SK-N-SH (cell line): ENCODE data around the gene MICALL1. TPM values are rescaled to one million over a fixed set of nuclear protein-coding genes. Genes with fewer than 3 reads are reported as not detected.

ENCODE experiments used
- CTCF ChIA-PET: fragments of 300-600, 350-600 bp; formaldehyde crosslinking; extraction: SDS; loops from one replicate; lab custom pipeline; 2021; lab: Yijun Ruan, JAX
- POLR2A ChIA-PET: fragments of 350-600 bp; sonication (Branson Sonifier 250); formaldehyde crosslinking; extraction: SDS; loops from one replicate; lab custom pipeline; 2020; ENCODE audit warnings: antibody characterized with exemption, inconsistent platforms; lab: Yijun Ruan, JAX
- DNase-seq: peaks from one replicate; pipeline ENCODE4 v3.0.0; 2012
- H2AFZ ChIP-seq: fragments of 200-600 bp; sonication (generic); 2 replicates; pipeline ENCODE4 v1.8.1; 2016; ENCODE audit warnings: antibody characterized with exemption, mild to moderate bottlenecking, low read depth
- H3F3A ChIP-seq: fragments of 200-600 bp; sonication (generic); replicated peaks from 2 replicates; pipeline ENCODE3; 2016; ENCODE audit warnings: antibody characterized with exemption, mild to moderate bottlenecking; ENCODE audit not compliant: insufficient read depth
- H3K27ac ChIP-seq, 2 experiments: fragments of 200-500 bp in 1 of 2; fragments of 200-600 bp in 1 of 2; sonication (Bioruptor generic) in 1 of 2; sonication (generic), shearing (Covaris generic) in 1 of 2; 2 replicates each; pipeline versions ENCODE4 v1.5.1 to v1.6.1; 2014 to 2016; ENCODE audit warnings: low read depth in 2 of 2, inconsistent platforms in 1 of 2, low read length in 1 of 2, mild to moderate bottlenecking in 1 of 2, mixed read lengths in 1 of 2
- H3K27me3 ChIP-seq: fragments of 200-600 bp; sonication (generic), shearing (Covaris generic); 2 replicates; pipeline ENCODE4 v1.6.1; 2016; ENCODE audit warnings: mixed run types; ENCODE audit not compliant: insufficient read depth
- H3K36me3 ChIP-seq, 2 experiments: fragments of 200-500 bp in 1 of 2; fragments of 200-600 bp in 1 of 2; sonication (Bioruptor generic) in 1 of 2; sonication (generic) in 1 of 2; replicated peaks in 1 of 2; 2 replicates each; pipeline versions ENCODE3 to v1.5.1; 2014 to 2016; ENCODE audit warnings: low read length in 1 of 2, mild to moderate bottlenecking in 1 of 2; ENCODE audit not compliant: insufficient read depth in 2 of 2, control insufficient read depth in 1 of 2
- H3K4me1 ChIP-seq, 2 experiments: fragments of 200-500 bp in 1 of 2; fragments of 200-600 bp in 1 of 2; sonication (Bioruptor generic) in 1 of 2; sonication (generic), shearing (Covaris generic) in 1 of 2; 2 replicates each; pipeline versions ENCODE4 v1.5.1 to v1.6.1; 2014 to 2016; ENCODE audit warnings: low read depth in 1 of 2, low read length in 1 of 2, mixed run types in 1 of 2; ENCODE audit not compliant: insufficient read depth in 2 of 2, control insufficient read depth in 1 of 2
- H3K4me2 ChIP-seq: fragments of 200-600 bp; sonication (generic), shearing (Covaris generic); 2 replicates; pipeline ENCODE4 v1.6.1; 2017; ENCODE audit warnings: mixed run types
- H3K4me3 ChIP-seq, 2 experiments: fragments of 200-500 bp in 1 of 2; fragments of 200-600 bp in 1 of 2; sonication (Bioruptor generic) in 1 of 2; sonication (generic), shearing (Covaris generic) in 1 of 2; 2 replicates each; pipeline versions ENCODE4 v1.5.1 to v1.8.1; 2014 to 2016; ENCODE audit warnings: low read depth in 2 of 2, inconsistent platforms in 1 of 2, low read length in 1 of 2, mild to moderate bottlenecking in 1 of 2, mixed read lengths in 1 of 2, moderate library complexity in 1 of 2
- H3K79me2 ChIP-seq: fragments of 200-600 bp; sonication (generic); 2 replicates; pipeline ENCODE4 v1.8.1; 2017; ENCODE audit warnings: mild to moderate bottlenecking; ENCODE audit not compliant: insufficient read depth
- H3K9ac ChIP-seq: fragments of 200-600 bp; sonication (generic); 2 replicates; pipeline ENCODE4 v1.6.1; 2017; ENCODE audit warnings: mixed run types
- H3K9me2 ChIP-seq: fragments of 200-600 bp; sonication (generic); 2 replicates; pipeline ENCODE4 v1.6.1; 2017; ENCODE audit warnings: mixed run types
- H3K9me3 ChIP-seq: fragments of 200-600 bp; sonication (generic); 2 replicates; pipeline ENCODE4 v1.6.1; 2017; ENCODE audit warnings: mixed run types, mild to moderate bottlenecking, moderate library complexity
- H4K20me1 ChIP-seq: fragments of 200-600 bp; sonication (generic); 2 replicates; pipeline ENCODE4 v1.6.1; 2017; ENCODE audit warnings: mild to moderate bottlenecking, mixed run types; ENCODE audit not compliant: insufficient read depth
- CHD2 ChIP-seq: fragments of 150-350 bp; IDR thresholded peaks from 2 replicates; pipeline ENCODE4 v1.6.1; 2018; ENCODE audit warnings: low read length; ENCODE audit not compliant: partially characterized antibody
- ELF1 ChIP-seq: IDR thresholded peaks from 2 replicates; pipeline ENCODE4 v1.4.0; 2012
- EZH2phosphoT487 ChIP-seq: fragments of 200-600 bp; sonication (generic); IDR thresholded peaks from 2 replicates; pipeline ENCODE4 v1.6.1; 2017; ENCODE audit warnings: low read depth, mixed run types, mild to moderate bottlenecking, antibody characterized with exemption, moderate library complexity, borderline replicate concordance
- FOSL2 ChIP-seq: IDR thresholded peaks from 2 replicates; pipeline ENCODE4 v1.4.0; 2012; ENCODE audit warnings: low read depth, mild to moderate bottlenecking, moderate library complexity, borderline replicate concordance
- GABPA ChIP-seq: IDR thresholded peaks from 2 replicates; pipeline ENCODE4 v1.4.0; 2012; ENCODE audit warnings: low read depth, mild to moderate bottlenecking
- GATA2 ChIP-seq: sonication (generic); formaldehyde crosslinking; IDR thresholded peaks from 2 replicates; pipeline ENCODE4 v1.5.0; 2020; ENCODE audit warnings: mild to moderate bottlenecking, missing genetic modification reagents
- MXI1 ChIP-seq: IDR thresholded peaks from 2 replicates; pipeline ENCODE4 v1.6.1; 2012; ENCODE audit warnings: mild to moderate bottlenecking, low read depth, low read length, improper control_type of control experiment
- NRF1 ChIP-seq: IDR thresholded peaks from 2 replicates; pipeline ENCODE4 v1.6.1; 2012; ENCODE audit warnings: low read depth, mild to moderate bottlenecking, low read length
- RAD21 ChIP-seq: IDR thresholded peaks from 2 replicates; pipeline ENCODE4 v1.6.1; 2012; ENCODE audit warnings: mild to moderate bottlenecking, low read length
- RCOR1 ChIP-seq: fragments of 150-350 bp; IDR thresholded peaks from 2 replicates; pipeline ENCODE4 v1.6.1; 2017; ENCODE audit warnings: antibody characterized with exemption, low read length
- RFX5 ChIP-seq: IDR thresholded peaks from 2 replicates; pipeline ENCODE4 v1.6.1; 2012; ENCODE audit warnings: mild to moderate bottlenecking, improper control_type of control experiment, low read length
- RXRA ChIP-seq: IDR thresholded peaks from 2 replicates; pipeline ENCODE4 v1.4.0; 2012; ENCODE audit warnings: low read depth, mild to moderate bottlenecking, borderline replicate concordance
- SIN3A ChIP-seq: IDR thresholded peaks from 2 replicates; pipeline ENCODE4 v1.6.1; 2012; ENCODE audit warnings: low read depth, mild to moderate bottlenecking, low read length, moderate library complexity, borderline replicate concordance
- SMC3 ChIP-seq: IDR thresholded peaks from 2 replicates; pipeline ENCODE4 v1.6.1; 2012; ENCODE audit warnings: low read depth, low read length, improper control_type of control experiment
- USF2 ChIP-seq: fragments of 150-350 bp; IDR thresholded peaks from 2 replicates; pipeline ENCODE4 v1.6.1; 2017; ENCODE audit warnings: antibody characterized with exemption, low read length, low read depth, borderline replicate concordance
- YY1 ChIP-seq: IDR thresholded peaks from 2 replicates; pipeline ENCODE4 v1.4.0; 2012; ENCODE audit warnings: low read depth, mild to moderate bottlenecking
- WGBS: methylation state at CpG from one replicate; pipeline ENCODE4 v1.1.6; 2017; ENCODE audit warnings: low lambda C conversion rate; 5-methylcytosine and 5-hydroxymethylcytosine counted together
- polyA plus RNA-seq, 3 experiments: library from polyadenylated mRNA; depleted of rRNA; stranded (reverse); fragments of >200 nt; gene quantifications; 2 replicates each; pipeline ENCODE4 v1.2.3, GENCODE V29; 2012
- TF ChIP-seq, protein P1 (sequence below): fragments of 150-350 bp; IDR thresholded peaks from 2 replicates; pipeline ENCODE4 v1.6.1; 2016; ENCODE audit warnings: mild to moderate bottlenecking, low read depth, low read length
- TF ChIP-seq, protein P2 (sequence below): IDR thresholded peaks from 2 replicates; pipeline ENCODE4 v1.4.0; 2012; ENCODE audit warnings: low read depth
- TF ChIP-seq, protein P3 (sequence below): IDR thresholded peaks from 2 replicates; pipeline ENCODE4; 2012

The MICALL1 gene
- polyA plus RNA-seq (2012; rRNA removed): 12.9 and 15.2 TPM in 2 replicates
- polyA plus RNA-seq (2012; cell fraction: cytosol; rRNA removed): 6.2 and 12.1 TPM in 2 replicates
- polyA plus RNA-seq (2012; cell fraction: nucleus; rRNA removed): 26.6 and 28.9 TPM in 2 replicates

DNA sequence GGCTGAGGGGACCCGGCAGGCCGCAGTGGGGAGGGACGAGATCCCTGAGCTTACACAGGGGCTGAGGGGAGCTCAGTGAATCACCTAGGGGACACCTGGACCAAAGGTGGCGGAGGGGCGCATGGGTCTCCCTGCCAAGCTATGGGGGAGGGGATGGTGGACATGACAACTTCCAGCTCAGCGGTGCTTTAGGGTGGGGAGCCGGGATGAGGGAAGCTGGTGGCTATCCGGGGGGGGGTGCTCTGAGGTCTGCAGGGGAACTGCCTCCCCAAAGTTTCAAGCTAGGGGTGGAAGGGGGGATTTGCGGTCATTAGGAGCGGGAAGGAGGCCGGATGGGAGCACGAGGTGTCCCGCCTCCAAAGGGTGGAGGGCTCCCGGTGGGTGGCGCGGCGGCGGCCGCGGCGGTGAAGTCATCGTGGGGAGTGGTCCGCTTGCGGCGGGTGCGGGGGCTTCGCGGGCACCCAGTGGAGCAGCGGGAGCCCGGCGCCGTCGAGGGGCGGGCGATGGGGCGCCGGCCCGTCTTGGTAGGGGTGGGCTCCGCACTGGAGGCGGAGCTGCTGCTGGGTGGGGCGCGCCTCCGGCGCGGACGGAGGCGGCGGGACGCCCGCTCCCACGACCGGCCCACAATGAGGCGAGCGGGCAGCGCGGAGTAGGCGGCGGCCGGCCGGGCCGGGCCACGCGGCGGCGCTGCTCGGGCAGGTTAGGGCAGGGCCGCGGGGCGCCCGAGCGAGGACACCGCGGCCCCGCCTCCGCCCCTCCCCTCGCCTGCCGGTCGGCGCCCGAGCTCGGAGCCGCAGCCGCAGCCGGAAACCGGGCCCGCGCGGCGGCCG, at the start of gene MICALL1:
Gene MICALL1 (plus strand): TSS at position 764 of the 830 bp plus-strand sequence. CDS start 126 bp downstream, outside the sequence.
- ChIA-PET CTCF (interaction anchor here (0.5 to 1.7 kb wide), 15 partner anchors 9 to 224 kb away, joined by 3 to 8 read pairs (median 3); no protein-coding TSS in a partner anchor), POLR2A (interaction anchor here (0.6 to 1.4 kb wide), 8 partner anchors 9 to 62 kb away, joined by 3 to 9 read pairs (median 4); partner anchors contain the start of gene ANKRD54)
- Histone ChIP-seq H3F3A (peaks cover 18% of the 10 kb centered on the region), H2AFZ (peak within 1 kb of the TSS; percentile 79), H3K9ac (peak within 1 kb of the TSS; percentile 85), H3K9me3 (no peaks in the 10 kb centered on the region), H4K20me1 (peaks cover 27% of the 10 kb centered on the region), H3K36me3 (no peaks in the 10 kb centered on the region), H3K9me2 (no peaks in the 10 kb centered on the region), H3K4me1 (peaks cover 9 to 18% of the 10 kb centered on the region in 2 experiments; a peak in 3 of 4 replicates), H3K4me2 (peak within 1 kb of the TSS; percentile 98), H3K4me3 (peak within 1 kb of the TSS; percentile 68 to 87), H3K27ac (peak within 1 kb of the TSS; percentile 62 to 96), H3K79me2 (peaks cover 45% of the 10 kb centered on the region), H3K27me3 (no peaks in the 10 kb centered on the region)
- DNase-seq: peak; percentile 95
- TF ChIP-seq SMC3 (peak; percentile 29), MXI1 (0 out of 2 replicates have a peak, but pooled peaks have one; percentile 36), RAD21 (peak; percentile 12; the same call in 1 of the 2 replicates), RXRA (no peak)
- WGBS: 10% methylated on average over 20 of the region's 90 CpGs

- no peak overlapping the region for H3K27ac ChIP-seq
- H2AFZ ChIP-seq: no peak overlapping the region
- WGBS: 81% methylated on average over 7 of the region's 7 CpGs
- H3F3A ChIP-seq: peaks cover 36% of the 10 kb centered on the region
- peaks cover 59 to 70% of the 10 kb centered on the region in 2 experiments for H3K36me3 ChIP-seq
- ChIA-PET CTCF (interaction anchor here (0.9 to 12.6 kb wide), 3 partner anchors 13 to 45 kb away, joined by 3 to 182 read pairs (median 34); partner anchors contain the start of genes GALR3 and MICALL1), POLR2A (interaction anchor here (1.1 kb wide), 1 partner anchor 43 kb away, joined by 3 read pairs; no protein-coding TSS in a partner anchor)
- H3K4me1 ChIP-seq: 0 out of 4 replicates have a peak, but pooled peaks cover 0 to 2% of the 10 kb centered on the region in 2 experiments
- H4K20me1 ChIP-seq: no peaks in the 10 kb centered on the region
- no peak for DNase-seq
- H3K27me3 ChIP-seq: no peaks in the 10 kb centered on the region
- H3K9ac ChIP-seq: no peak overlapping the region
- no peaks in the 10 kb centered on the region for H3K9me3 ChIP-seq
- H3K79me2 ChIP-seq: peaks cover 60% of the 10 kb centered on the region
- no peak overlapping the region for H3K4me2 ChIP-seq
- H3K4me3 ChIP-seq: no peak overlapping the region
- H3K9me2 ChIP-seq: no peaks in the 10 kb centered on the region
- TF ChIP-seq GABPA: no peak
- TF ChIP-seq NRF1: no peak
- TF ChIP-seq RFX5: no peak
- no peak for TF ChIP-seq YY1
- TF ChIP-seq, protein P1, sequence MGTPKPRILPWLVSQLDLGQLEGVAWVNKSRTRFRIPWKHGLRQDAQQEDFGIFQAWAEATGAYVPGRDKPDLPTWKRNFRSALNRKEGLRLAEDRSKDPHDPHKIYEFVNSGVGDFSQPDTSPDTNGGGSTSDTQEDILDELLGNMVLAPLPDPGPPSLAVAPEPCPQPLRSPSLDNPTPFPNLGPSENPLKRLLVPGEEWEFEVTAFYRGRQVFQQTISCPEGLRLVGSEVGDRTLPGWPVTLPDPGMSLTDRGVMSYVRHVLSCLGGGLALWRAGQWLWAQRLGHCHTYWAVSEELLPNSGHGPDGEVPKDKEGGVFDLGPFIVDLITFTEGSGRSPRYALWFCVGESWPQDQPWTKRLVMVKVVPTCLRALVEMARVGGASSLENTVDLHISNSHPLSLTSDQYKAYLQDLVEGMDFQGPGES: no peak
- no peak for TF ChIP-seq RAD21
- TF ChIP-seq USF2: no peak
- TF ChIP-seq ELF1: no peak
- TF ChIP-seq, protein P2, sequence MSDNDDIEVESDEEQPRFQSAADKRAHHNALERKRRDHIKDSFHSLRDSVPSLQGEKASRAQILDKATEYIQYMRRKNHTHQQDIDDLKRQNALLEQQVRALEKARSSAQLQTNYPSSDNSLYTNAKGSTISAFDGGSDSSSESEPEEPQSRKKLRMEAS: no peak
- no peak for TF ChIP-seq CHD2
- no peak for TF ChIP-seq SMC3
- TF ChIP-seq GATA2 (CRISPR knock-in tag): no peak
- TF ChIP-seq, protein P3, sequence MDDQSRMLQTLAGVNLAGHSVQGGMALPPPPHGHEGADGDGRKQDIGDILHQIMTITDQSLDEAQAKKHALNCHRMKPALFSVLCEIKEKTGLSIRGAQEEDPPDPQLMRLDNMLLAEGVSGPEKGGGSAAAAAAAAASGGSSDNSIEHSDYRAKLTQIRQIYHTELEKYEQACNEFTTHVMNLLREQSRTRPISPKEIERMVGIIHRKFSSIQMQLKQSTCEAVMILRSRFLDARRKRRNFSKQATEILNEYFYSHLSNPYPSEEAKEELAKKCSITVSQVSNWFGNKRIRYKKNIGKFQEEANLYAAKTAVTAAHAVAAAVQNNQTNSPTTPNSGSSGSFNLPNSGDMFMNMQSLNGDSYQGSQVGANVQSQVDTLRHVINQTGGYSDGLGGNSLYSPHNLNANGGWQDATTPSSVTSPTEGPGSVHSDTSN: no peak
- TF ChIP-seq SIN3A: no peak
- no peak for TF ChIP-seq FOSL2
- no peak for TF ChIP-seq EZH2phosphoT487
- no peak for TF ChIP-seq RXRA
- no peak for TF ChIP-seq RCOR1
Measured at GRCh38 chr22:37860796-37861421, 45.2 kb upstream of the MICALL1 start.
